Measurements from ENCODE around the gene AK9.

- TF ChIP-seq, protein P1, sequence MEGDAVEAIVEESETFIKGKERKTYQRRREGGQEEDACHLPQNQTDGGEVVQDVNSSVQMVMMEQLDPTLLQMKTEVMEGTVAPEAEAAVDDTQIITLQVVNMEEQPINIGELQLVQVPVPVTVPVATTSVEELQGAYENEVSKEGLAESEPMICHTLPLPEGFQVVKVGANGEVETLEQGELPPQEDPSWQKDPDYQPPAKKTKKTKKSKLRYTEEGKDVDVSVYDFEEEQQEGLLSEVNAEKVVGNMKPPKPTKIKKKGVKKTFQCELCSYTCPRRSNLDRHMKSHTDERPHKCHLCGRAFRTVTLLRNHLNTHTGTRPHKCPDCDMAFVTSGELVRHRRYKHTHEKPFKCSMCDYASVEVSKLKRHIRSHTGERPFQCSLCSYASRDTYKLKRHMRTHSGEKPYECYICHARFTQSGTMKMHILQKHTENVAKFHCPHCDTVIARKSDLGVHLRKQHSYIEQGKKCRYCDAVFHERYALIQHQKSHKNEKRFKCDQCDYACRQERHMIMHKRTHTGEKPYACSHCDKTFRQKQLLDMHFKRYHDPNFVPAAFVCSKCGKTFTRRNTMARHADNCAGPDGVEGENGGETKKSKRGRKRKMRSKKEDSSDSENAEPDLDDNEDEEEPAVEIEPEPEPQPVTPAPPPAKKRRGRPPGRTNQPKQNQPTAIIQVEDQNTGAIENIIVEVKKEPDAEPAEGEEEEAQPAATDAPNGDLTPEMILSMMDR (IDR thresholded peaks at IDR 0.05), result no peak
- TF ChIP-seq POLR2AphosphoS5 (IDR thresholded peaks at IDR 0.05) (no peak), POLR2A (IDR thresholded peaks at IDR 0.05; ENCODE audit: low read depth) (no peak)
Observed at GRCh38 chr6:109450801-109451200, 240.2 kb downstream of the AK9 start.
